ENCODE measurements around the gene MKRN2.

DNA sequence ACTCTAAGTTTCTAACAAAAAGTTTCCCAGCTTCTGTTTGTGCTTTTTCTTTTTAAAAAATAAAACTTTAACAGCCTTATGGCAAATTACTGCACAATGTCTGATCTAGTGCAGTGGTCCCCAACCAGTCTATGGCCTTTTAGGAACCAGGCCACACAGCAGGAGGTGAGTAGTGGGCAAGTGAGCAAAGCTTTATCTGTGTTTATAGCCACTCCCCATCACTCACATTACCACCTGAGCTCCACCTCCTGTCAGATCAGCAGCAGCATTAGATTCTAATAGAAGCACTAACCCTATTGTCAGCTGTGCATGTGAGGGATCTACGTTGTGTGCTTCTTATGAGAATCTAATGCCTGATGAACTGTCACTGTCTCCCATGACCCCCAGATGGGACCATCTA lies 5.6 kb downstream of the MKRN2 start:
- TF ChIP-seq, protein P1, sequence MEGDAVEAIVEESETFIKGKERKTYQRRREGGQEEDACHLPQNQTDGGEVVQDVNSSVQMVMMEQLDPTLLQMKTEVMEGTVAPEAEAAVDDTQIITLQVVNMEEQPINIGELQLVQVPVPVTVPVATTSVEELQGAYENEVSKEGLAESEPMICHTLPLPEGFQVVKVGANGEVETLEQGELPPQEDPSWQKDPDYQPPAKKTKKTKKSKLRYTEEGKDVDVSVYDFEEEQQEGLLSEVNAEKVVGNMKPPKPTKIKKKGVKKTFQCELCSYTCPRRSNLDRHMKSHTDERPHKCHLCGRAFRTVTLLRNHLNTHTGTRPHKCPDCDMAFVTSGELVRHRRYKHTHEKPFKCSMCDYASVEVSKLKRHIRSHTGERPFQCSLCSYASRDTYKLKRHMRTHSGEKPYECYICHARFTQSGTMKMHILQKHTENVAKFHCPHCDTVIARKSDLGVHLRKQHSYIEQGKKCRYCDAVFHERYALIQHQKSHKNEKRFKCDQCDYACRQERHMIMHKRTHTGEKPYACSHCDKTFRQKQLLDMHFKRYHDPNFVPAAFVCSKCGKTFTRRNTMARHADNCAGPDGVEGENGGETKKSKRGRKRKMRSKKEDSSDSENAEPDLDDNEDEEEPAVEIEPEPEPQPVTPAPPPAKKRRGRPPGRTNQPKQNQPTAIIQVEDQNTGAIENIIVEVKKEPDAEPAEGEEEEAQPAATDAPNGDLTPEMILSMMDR (IDR thresholded peaks at IDR 0.05; ENCODE audit: extremely low read depth in 1 of 2, insufficient read depth in 1 of 2, low read depth in 1 of 2, low read length in 2 of 2): no peak
- TF ChIP-seq EZH2 (IDR thresholded peaks at IDR 0.05; ENCODE audit: borderline replicate concordance, low read depth, low read length, severe bottlenecking): no peak

All from endothelial cell of umbilical vein (primary cell).